Mesenchymal stem cell (in vitro differentiated cells and primary cell): ENCODE measurements around the gene HPCAL1.

Experiments used
- DNase-seq: peaks from one replicate; pipeline ENCODE4 v3.0.0-alpha.2; 2013
- H2AFZ ChIP-seq: one replicate; pipeline ENCODE4 v1.6.1; 2013; ENCODE audit warnings: low read depth, mild to moderate bottlenecking, control low read depth, inconsistent platforms, low read length, moderate library complexity
- H2AK5ac ChIP-seq: 2 replicates; pipeline ENCODE4 v1.6.1; 2013; ENCODE audit warnings: low read length, moderate library complexity, mild to moderate bottlenecking, inconsistent platforms; ENCODE audit not compliant: severe bottlenecking
- H2BK120ac ChIP-seq: one replicate; pipeline ENCODE4 v1.6.1; 2013; ENCODE audit warnings: low read depth, mild to moderate bottlenecking, inconsistent platforms, low read length, moderate library complexity
- H2BK12ac ChIP-seq, 2 experiments: one replicate each; pipeline ENCODE4 v1.6.1; 2013; ENCODE audit warnings: inconsistent platforms in 2 of 2, low read length in 2 of 2, mild to moderate bottlenecking in 2 of 2, moderate library complexity in 2 of 2, control low read depth in 1 of 2
- H2BK15ac ChIP-seq: one replicate; pipeline ENCODE4 v1.6.1; 2013; ENCODE audit warnings: mild to moderate bottlenecking, low read depth, inconsistent platforms; ENCODE audit not compliant: poor library complexity, severe bottlenecking
- H2BK5ac ChIP-seq: 2 replicates; pipeline ENCODE4 v1.6.1; 2013; ENCODE audit warnings: low read depth, mild to moderate bottlenecking, low read length, control low read depth, inconsistent platforms; ENCODE audit not compliant: poor library complexity, severe bottlenecking
- H3K14ac ChIP-seq, 2 experiments: one replicate each; pipeline ENCODE4 v1.6.1; 2013; ENCODE audit warnings: inconsistent platforms in 2 of 2, low read length in 2 of 2, control low read depth in 1 of 2, mild to moderate bottlenecking in 1 of 2, moderate library complexity in 1 of 2
- H3K18ac ChIP-seq, 2 experiments: one replicate each; pipeline ENCODE4 v1.6.1; 2013; ENCODE audit warnings: inconsistent platforms in 2 of 2, low read length in 2 of 2, control low read depth in 1 of 2, low read depth in 1 of 2, mild to moderate bottlenecking in 1 of 2
- H3K23ac ChIP-seq, 2 experiments: one replicate each; pipeline ENCODE4 v1.6.1; 2013; ENCODE audit warnings: inconsistent platforms in 2 of 2, low read length in 2 of 2, mild to moderate bottlenecking in 2 of 2, moderate library complexity in 2 of 2, control low read depth in 1 of 2
- H3K27ac ChIP-seq: 2 replicates; pipeline ENCODE4 v1.5.1; 2013; ENCODE audit warnings: mild to moderate bottlenecking, moderate library complexity, low read length, control low read depth, inconsistent platforms; ENCODE audit not compliant: poor library complexity, severe bottlenecking
- H3K27me3 ChIP-seq, 2 experiments: 2 replicates each; pipeline versions ENCODE4 v1.6.1 to v1.7.0; 2013; ENCODE audit warnings: low read length in 2 of 2, mild to moderate bottlenecking in 2 of 2, moderate library complexity in 2 of 2, control low read depth in 1 of 2, inconsistent platforms in 1 of 2; ENCODE audit not compliant: control insufficient read depth in 1 of 2, insufficient read depth in 1 of 2
- H3K36me3 ChIP-seq, 2 experiments: 2 replicates each; pipeline versions ENCODE4 v1.6.1 to v1.7.0; 2013; ENCODE audit warnings: low read length in 2 of 2, control low read depth in 1 of 2, inconsistent platforms in 1 of 2, low read depth in 1 of 2, mild to moderate bottlenecking in 1 of 2; ENCODE audit not compliant: insufficient read depth in 2 of 2, control insufficient read depth in 1 of 2
- H3K4ac ChIP-seq, 2 experiments: one replicate each; pipeline ENCODE4 v1.6.1; 2013; ENCODE audit warnings: inconsistent platforms in 2 of 2, low read length in 2 of 2, mild to moderate bottlenecking in 2 of 2, moderate library complexity in 2 of 2, control low read depth in 1 of 2, low read depth in 1 of 2
- H3K4me1 ChIP-seq: 2 replicates; pipeline ENCODE4 v1.6.1; 2013; ENCODE audit warnings: low read depth, low read length, control low read depth; ENCODE audit not compliant: control insufficient read depth, insufficient read depth
- H3K4me2 ChIP-seq: 2 replicates; pipeline ENCODE4 v1.6.1; 2013; ENCODE audit warnings: low read length, mild to moderate bottlenecking, inconsistent platforms; ENCODE audit not compliant: poor library complexity, severe bottlenecking
- H3K4me3 ChIP-seq, 2 experiments: 2 replicates each; pipeline versions ENCODE4 v1.5.1 to v1.7.0; 2013; ENCODE audit warnings: low read length in 2 of 2, mild to moderate bottlenecking in 2 of 2, control low read depth in 1 of 2, low read depth in 1 of 2; ENCODE audit not compliant: insufficient read depth in 1 of 2
- H3K79me1 ChIP-seq: replicated peaks from 2 replicates; pipeline ENCODE4 v1.6.1; 2013; ENCODE audit warnings: mild to moderate bottlenecking, control low read depth, low read length, inconsistent platforms; ENCODE audit not compliant: poor library complexity, severe bottlenecking
- H3K9ac ChIP-seq: 2 replicates; pipeline ENCODE4 v1.7.0; 2013; ENCODE audit warnings: mild to moderate bottlenecking, low read length, moderate library complexity
- H3K9me3 ChIP-seq: 2 replicates; pipeline ENCODE4 v1.7.0; 2013; ENCODE audit warnings: mild to moderate bottlenecking, low read length; ENCODE audit not compliant: control insufficient read depth
- H4K8ac ChIP-seq: one replicate; pipeline ENCODE4 v1.6.1; 2013; ENCODE audit warnings: inconsistent platforms, mild to moderate bottlenecking, low read length, moderate library complexity
- H4K91ac ChIP-seq: one replicate; pipeline ENCODE4 v1.6.1; 2013; ENCODE audit warnings: mild to moderate bottlenecking, low read length, inconsistent platforms
- WGBS: methylation state at CpG from one replicate; pipeline ENCODE4 v1.1.7; 2013; ENCODE audit warnings: mixed read lengths; 5-methylcytosine and 5-hydroxymethylcytosine counted together

HPCAL1 gene

DNA sequence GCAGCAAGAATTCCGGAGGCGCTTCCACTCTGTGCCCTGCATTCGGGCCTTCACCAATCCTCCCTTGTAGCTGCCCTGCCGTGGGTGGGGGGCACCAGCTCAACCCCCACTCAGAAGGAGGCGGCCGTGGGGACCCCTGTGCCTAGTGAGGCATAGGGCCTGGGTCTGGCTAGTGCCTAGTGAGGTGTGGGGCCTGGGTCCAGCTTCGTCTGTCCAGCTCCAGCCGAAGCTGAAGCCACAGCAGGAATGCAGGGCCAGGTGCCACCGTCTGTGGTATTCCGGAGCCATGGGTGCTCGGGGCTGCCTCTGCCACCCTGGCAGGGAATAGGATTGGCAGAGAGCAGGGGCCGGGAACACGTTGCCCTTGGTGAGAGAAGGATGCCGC lies 133.1 kb downstream of the HPCAL1 start:
- H2AFZ ChIP-seq: no peak overlapping the region
- peaks cover 14 to 19% of the 10 kb centered on the region in 2 experiments for H3K36me3 ChIP-seq
- H3K9me3 ChIP-seq: no peaks in the 10 kb centered on the region
- no peak overlapping the region for H2BK15ac ChIP-seq
- 93% methylated on average over 14 of the region's 14 CpGs for WGBS
- H3K4ac ChIP-seq: no peak overlapping the region
- no peak overlapping the region for H2BK12ac ChIP-seq
- H2AK5ac ChIP-seq: no peak overlapping the region
- H3K9ac ChIP-seq: no peak overlapping the region
- H2BK120ac ChIP-seq: no peak overlapping the region
- no peak overlapping the region for H3K4me3 ChIP-seq
- no peak overlapping the region for H4K8ac ChIP-seq
- no peak overlapping the region for H3K14ac ChIP-seq
- H3K27me3 ChIP-seq: peaks cover 0 to 11% of the 10 kb centered on the region in 2 experiments
- DNase-seq: no peak
- H2BK5ac ChIP-seq: no peak overlapping the region
- H3K18ac ChIP-seq: no peak overlapping the region
- H3K4me2 ChIP-seq: no peak overlapping the region
- peak overlapping the region; percentile 55 for H4K91ac ChIP-seq
- no peak overlapping the region for H3K23ac ChIP-seq
- H3K27ac ChIP-seq: no peak overlapping the region
- no peaks in the 10 kb centered on the region for H3K79me1 ChIP-seq
- H3K4me1 ChIP-seq: peaks cover 31% of the 10 kb centered on the region

DNA sequence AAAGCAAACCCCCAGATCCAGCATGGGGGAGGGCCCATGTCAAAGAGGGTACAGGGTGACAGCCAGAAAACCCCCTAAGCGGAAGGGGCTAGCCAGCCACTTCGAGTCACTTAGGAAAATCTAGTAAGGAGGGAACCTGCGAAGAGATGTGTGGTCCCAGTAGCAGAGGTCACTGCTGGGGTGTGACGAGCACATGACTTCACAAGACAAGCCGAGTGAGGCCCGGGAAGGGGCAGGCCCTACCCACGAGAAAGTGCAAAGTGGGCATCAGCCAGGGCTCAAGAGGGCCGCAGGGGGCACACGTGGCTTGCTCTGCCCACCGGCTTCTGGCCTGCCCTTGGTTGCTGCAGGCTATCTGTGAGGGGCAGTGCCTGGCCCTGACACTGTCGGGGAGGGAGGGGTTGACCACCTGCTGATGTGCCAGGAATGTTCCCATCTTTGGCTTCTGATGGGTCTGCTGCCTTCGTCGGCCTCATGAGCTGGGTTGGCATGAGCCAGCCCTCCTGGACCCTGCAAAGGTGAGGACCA lies 133.9 kb downstream of the HPCAL1 start:
- H2BK120ac ChIP-seq: no peak overlapping the region
- H3K27me3 ChIP-seq: peaks cover 0 to 6% of the 10 kb centered on the region in 2 experiments
- no peak for DNase-seq
- H2AFZ ChIP-seq: no peak overlapping the region
- H2BK5ac ChIP-seq: no peak overlapping the region
- H3K36me3 ChIP-seq: peaks cover 22 to 26% of the 10 kb centered on the region in 2 experiments
- H3K4me1 ChIP-seq: peaks cover 31% of the 10 kb centered on the region
- no peaks in the 10 kb centered on the region for H3K9me3 ChIP-seq
- no peak overlapping the region for H3K4me3 ChIP-seq
- no peak overlapping the region for H2AK5ac ChIP-seq
- no peak overlapping the region for H4K91ac ChIP-seq
- 91% methylated on average over 13 of the region's 13 CpGs for WGBS
- no peak overlapping the region for H3K18ac ChIP-seq
- no peak overlapping the region for H3K23ac ChIP-seq
- H2BK12ac ChIP-seq: no peak overlapping the region
- H3K4me2 ChIP-seq: no peak overlapping the region
- no peak overlapping the region for H4K8ac ChIP-seq
- no peaks in the 10 kb centered on the region for H3K79me1 ChIP-seq
- H2BK15ac ChIP-seq: no peak overlapping the region
- no peak overlapping the region for H3K4ac ChIP-seq
- H3K27ac ChIP-seq: no peak overlapping the region
- H3K9ac ChIP-seq: no peak overlapping the region
- no peak overlapping the region for H3K14ac ChIP-seq

DNA sequence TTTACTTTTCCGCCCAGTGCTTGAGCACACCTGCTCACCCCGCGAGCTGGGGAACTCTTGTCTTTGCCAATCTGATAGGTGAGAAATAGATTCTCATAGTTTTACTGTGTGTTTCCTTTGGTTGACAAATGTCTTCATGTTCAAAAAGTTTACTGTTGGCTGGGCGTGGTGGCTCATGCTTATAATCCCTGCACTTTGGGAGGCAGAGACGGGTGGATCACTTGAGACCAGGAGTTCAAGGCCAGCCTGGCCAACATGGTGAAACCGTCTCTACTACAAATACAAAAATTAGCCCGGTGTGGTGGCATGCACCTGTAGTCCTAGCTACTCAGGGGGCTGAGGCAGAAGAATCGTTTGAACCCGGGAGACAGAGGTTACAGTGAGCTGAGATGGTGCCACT lies 135.1 kb downstream of the HPCAL1 start:
- Histone ChIP-seq H3K27me3 (no peaks in the 10 kb centered on the region), H3K9ac (no peak overlapping the region), H3K9me3 (no peaks in the 10 kb centered on the region), H4K91ac (no peak overlapping the region), H3K4me2 (no peak overlapping the region), H3K4me3 (no peak overlapping the region), H2AK5ac (no peak overlapping the region), H2BK12ac (no peak overlapping the region), H3K14ac (no peak overlapping the region), H3K27ac (no peak overlapping the region), H3K23ac (no peak overlapping the region), H2BK5ac (no peak overlapping the region), H3K36me3 (peaks cover 31 to 33% of the 10 kb centered on the region in 2 experiments), H2BK15ac (no peak overlapping the region), H3K18ac (no peak overlapping the region), H2BK120ac (no peak overlapping the region), H3K4me1 (peaks cover 20% of the 10 kb centered on the region), H3K79me1 (peaks cover 2% of the 10 kb centered on the region), H3K4ac (no peak overlapping the region), H2AFZ (no peak overlapping the region), H4K8ac (no peak overlapping the region)
- no peak for DNase-seq
- WGBS: 95% methylated on average over 9 of the region's 9 CpGs

DNA sequence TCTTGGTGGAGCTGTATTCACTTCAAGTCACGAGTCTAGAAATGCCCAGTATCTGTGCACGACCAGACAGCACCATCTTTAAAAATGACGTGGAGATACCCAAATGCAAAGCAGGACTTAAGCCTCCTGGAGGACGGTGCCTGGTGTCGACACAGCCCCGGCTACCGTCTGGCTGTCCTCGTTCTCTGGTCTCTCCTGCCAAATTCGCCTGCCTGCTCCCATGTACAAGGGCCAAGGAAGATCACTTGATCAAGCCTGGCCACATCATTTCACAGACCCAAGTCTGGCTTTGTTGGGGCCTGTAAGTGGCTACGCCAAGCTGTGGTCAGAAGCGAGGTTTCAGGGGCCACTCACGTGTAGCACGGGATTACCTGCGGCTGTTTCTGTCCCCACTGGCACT lies 136.0 kb downstream of the HPCAL1 start:
- H3K4me1 ChIP-seq: peaks cover 13% of the 10 kb centered on the region
- no peak for DNase-seq

More for the DNA sequence above, 136.0 kb downstream of the HPCAL1 start:
- H3K14ac ChIP-seq: no peak overlapping the region
- H4K8ac ChIP-seq: no peak overlapping the region
- H3K36me3 ChIP-seq: peaks cover 36 to 42% of the 10 kb centered on the region in 2 experiments
- no peak overlapping the region for H3K23ac ChIP-seq
- H3K9ac ChIP-seq: no peak overlapping the region
- H3K18ac ChIP-seq: no peak overlapping the region
- no peak overlapping the region for H3K4me3 ChIP-seq
- no peak overlapping the region for H3K4me2 ChIP-seq
- H2AFZ ChIP-seq: no peak overlapping the region
- H3K27ac ChIP-seq: no peak overlapping the region
- no peaks in the 10 kb centered on the region for H3K9me3 ChIP-seq
- no peak overlapping the region for H4K91ac ChIP-seq
- no peak overlapping the region for H2BK120ac ChIP-seq
- H2BK15ac ChIP-seq: no peak overlapping the region
- WGBS: 96% methylated on average over 14 of the region's 14 CpGs
- H3K4ac ChIP-seq: no peak overlapping the region
- H2BK5ac ChIP-seq: no peak overlapping the region
- no peak overlapping the region for H2AK5ac ChIP-seq
- no peaks in the 10 kb centered on the region for H3K27me3 ChIP-seq
- peaks cover 6% of the 10 kb centered on the region for H3K79me1 ChIP-seq
- H2BK12ac ChIP-seq: no peak overlapping the region
